ENCODE data around the gene TUFT1. TPM values are rescaled to one million over a fixed set of nuclear protein-coding genes. Genes with fewer than 3 reads are reported as not detected.

Gene TUFT1
- total RNA-seq, 2 donors from 2014 or later = 4.9 to 10.7 TPM

DNA sequence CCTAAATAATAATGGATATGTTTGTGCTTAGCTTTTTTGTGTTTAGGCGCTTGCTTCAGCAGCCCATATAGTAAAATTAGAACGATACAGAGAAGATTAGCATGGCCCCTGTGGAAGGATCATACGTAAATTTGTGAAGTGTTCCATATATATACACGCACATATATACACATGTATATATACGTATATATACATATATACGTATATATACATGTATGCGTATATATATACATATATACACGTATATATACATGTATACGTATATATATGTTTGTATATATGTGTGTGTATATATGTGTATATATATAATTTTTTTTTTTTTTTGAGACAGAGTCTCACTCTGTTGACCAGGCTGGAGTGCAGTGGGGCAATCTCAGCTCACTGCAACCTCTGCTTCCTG is 89.2 kb downstream of the TUFT1 start:
- H3K9me3 ChIP-seq = no peaks in the 10 kb centered on the region
- H3K27ac ChIP-seq = no peak overlapping the region
- no peaks in the 10 kb centered on the region for H3K27me3 ChIP-seq (replicated peaks; ENCODE audit: insufficient read depth)
- TF ChIP-seq, protein P1, sequence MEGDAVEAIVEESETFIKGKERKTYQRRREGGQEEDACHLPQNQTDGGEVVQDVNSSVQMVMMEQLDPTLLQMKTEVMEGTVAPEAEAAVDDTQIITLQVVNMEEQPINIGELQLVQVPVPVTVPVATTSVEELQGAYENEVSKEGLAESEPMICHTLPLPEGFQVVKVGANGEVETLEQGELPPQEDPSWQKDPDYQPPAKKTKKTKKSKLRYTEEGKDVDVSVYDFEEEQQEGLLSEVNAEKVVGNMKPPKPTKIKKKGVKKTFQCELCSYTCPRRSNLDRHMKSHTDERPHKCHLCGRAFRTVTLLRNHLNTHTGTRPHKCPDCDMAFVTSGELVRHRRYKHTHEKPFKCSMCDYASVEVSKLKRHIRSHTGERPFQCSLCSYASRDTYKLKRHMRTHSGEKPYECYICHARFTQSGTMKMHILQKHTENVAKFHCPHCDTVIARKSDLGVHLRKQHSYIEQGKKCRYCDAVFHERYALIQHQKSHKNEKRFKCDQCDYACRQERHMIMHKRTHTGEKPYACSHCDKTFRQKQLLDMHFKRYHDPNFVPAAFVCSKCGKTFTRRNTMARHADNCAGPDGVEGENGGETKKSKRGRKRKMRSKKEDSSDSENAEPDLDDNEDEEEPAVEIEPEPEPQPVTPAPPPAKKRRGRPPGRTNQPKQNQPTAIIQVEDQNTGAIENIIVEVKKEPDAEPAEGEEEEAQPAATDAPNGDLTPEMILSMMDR (IDR thresholded peaks at IDR 0.05) = no peak
- ATAC-seq (ENCODE audit: insufficient number of reproducible peaks, low FRiP score, low read depth) = no peak
- no peaks in the 10 kb centered on the region for H3K36me3 ChIP-seq
- no peak overlapping the region for H3K4me3 ChIP-seq
- no peak for DNase-seq (ENCODE audit: low spot score)
- no peaks in the 10 kb centered on the region for H3K4me1 ChIP-seq (ENCODE audit: control insufficient read depth in 1 of 2, low read depth in 2 of 2)

Other genes with a start within 250 kb of the TUFT1 start
- gene PI4KB, start 212.9 kb upstream of the TUFT1 start, total RNA-seq = 10 to 100 TPM; 60.1 to 63.1 TPM
- gene RFX5, start 193.1 kb upstream of the TUFT1 start, total RNA-seq = 10 to 100 TPM; 49.3 to 51.7 TPM
- 10 to 100 TPM; 41.8 to 67.6 TPM for gene SELENBP1, start 167.6 kb upstream of the TUFT1 start, total RNA-seq
- gene PSMB4, start 140.7 kb upstream of the TUFT1 start, total RNA-seq = 100 to 1,000 TPM; 168 to 209 TPM
- gene POGZ, start 80.8 kb upstream of the TUFT1 start, total RNA-seq = 10 to 100 TPM; 64.1 to 76.9 TPM
- 1 to 10 TPM in 1 of 2 donors, not detected in 1; 2.3 TPM for gene CGN, start 28.9 kb upstream of the TUFT1 start, total RNA-seq
- gene SNX27, start 71.7 kb downstream of the TUFT1 start, total RNA-seq = 10 to 100 TPM; 25.6 to 46.7 TPM
- not detected for gene CELF3, start 176.5 kb downstream of the TUFT1 start, total RNA-seq
- gene RIIAD1, start 181.2 kb downstream of the TUFT1 start, total RNA-seq = not detected
- gene MRPL9, start 223.2 kb downstream of the TUFT1 start, total RNA-seq = 10 to 100 TPM; 47.9 to 65.7 TPM

Measured in thoracic aorta (tissue), 2 donors.